Measurements from ENCODE around the gene SIK3.

The SIK3 gene

DNA sequence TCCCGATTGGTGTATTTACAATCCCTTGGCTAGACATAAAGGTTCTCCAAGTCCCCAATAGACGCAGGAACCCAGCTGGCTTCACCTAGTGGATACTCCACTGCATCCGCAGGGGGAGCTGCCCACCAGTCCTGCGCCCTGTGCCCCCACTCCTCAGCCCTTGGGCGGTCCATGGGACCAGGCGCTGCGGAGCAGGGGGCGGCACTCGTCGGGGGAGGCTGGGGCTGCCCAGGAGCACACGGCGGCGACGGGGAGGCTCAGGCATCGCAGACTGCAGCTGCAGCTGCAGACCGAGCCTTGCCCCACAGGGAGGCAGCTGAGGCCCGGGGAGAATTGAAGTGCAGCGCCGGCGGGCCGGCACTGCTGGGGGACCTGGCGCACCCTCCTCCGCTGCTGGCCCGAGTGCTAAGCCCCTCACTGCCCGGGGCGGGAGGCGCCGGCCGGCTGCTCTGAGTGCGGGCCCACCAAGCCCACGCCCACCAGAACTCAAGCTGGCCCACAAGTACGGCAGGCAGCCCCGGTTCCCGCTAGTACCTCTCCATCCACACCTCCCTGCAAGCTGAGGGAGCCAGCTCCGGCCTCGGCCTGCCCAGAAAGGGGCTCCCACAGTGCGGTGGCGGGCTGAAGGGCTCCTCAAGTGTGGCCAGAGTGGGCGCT, 12.2 kb upstream of the SIK3 start:
- no peak for DNase-seq

DNA sequence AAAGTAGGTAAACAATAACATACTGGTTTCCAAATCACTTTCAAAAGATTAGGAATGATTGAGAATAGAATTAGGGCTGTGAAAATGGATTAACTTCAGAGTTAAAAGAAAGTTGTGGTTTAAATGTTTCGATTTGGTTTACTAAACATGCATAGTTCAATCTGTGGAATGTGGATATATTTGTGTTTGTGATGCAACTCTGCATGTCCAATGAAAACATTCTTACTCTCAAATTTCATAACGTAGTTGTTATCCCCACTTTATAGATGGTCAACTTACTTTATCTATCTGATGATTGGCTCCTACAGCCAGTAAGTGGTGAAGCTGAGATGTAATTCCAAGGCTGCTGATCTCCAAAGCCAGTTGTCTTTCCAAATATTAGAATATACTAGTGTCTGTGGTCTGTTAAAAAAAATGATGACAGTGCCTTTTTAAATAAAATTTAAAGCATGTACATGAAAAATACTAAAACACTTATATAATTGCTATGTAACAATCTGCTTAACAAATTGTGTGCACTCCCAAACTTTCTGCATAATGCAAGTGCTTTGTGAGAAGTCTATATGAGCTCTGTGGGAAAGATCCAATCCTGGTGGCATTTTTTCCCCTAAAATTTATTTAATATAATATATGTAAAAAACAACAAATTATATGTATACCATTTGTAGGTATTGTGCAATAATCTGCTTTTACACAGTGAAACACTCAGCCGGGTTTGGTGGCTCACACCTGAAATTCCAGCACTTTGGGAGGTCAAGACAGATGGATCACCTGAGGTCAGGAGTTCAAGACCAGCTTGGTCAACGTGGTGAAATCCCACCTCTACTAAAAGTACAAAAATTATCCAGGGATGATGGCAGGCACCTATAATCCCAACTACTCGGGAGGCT, 9.7 kb upstream of the SIK3 start:
- peak; percentile 3 for DNase-seq

DNA sequence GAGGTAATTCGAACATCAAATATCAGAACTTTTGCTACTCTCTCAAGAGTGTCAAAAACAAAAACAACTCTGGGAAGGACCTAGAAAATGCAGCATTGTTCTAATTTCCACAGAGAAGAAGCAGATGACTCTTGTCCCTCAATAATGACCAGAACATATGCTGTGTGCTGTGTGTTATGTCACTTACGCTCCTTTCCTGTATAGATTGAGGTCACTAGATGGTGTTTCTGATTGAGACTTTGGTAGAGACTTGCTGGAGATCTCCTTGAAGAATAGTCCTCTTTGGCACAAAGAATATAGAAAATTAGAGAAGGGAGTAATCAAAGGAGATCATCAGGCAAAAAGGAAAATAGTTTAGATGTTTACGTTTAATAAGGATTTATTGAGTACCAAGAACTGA, 2.3 kb upstream of the SIK3 start:
- DNase-seq = no peak

DNA sequence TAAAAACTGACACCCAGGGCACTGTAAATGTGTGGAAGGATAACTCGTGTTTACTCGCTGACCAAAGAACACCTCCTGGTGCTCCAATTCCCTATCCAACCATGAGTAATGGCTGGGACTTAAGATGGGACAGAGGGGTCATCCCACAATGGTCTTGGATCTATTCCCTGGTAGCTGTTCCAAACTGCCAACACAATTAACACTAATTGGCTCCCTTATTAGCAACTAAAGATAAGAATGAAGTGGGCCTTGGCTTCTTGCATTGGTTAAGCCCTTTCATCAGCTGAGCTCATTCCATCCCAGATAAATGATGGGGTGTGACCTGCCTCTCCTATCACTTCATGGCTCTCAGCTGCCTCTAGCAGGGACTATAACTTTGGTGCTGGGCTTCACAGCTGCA, 1.5 kb upstream of the SIK3 start:
- DNase-seq = no peak

DNA sequence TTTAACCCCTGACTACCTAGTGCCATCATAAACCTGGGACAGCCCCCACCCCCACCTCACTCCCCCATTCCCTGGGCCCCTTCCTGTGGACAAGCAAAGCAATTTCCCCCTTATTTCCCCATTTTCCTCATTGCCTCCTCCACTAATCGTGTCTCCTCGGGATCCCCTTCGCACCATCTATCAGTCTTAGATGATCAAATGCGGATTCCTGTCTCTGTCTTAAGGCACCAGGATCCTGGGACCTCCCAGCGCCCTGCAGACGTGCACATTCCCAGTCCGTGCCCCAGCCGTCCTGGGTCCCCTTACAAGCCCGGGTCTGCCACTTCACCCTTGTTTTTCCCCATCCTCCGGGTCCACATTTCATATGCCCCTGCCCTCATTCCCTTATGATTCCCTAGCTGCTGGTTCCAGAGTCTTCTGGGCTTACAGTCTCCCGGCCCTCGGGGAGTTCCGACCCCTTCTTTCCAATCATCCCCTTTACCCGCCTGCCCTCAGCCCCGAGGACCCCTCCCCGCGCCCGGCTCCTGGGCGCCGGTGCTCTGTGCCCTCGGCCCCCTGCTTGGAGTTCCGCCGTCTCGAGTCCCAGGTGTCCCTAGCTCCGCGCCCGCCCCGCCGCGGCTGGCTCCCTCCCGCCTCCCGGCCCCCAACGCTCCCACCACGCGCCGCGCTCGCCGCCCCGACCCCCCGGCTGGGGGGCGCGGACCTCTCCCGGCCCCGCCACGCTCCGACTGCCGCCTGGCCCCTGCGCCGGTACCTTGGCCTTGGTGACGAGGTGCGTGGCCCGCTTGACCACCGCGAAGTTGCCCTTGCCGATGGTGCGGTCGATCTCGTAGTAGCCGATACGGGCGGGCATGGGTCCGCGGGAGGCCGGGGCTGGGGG, 599 bp downstream of the SIK3 start:
- DNase-seq = peak; percentile 5

DNA sequence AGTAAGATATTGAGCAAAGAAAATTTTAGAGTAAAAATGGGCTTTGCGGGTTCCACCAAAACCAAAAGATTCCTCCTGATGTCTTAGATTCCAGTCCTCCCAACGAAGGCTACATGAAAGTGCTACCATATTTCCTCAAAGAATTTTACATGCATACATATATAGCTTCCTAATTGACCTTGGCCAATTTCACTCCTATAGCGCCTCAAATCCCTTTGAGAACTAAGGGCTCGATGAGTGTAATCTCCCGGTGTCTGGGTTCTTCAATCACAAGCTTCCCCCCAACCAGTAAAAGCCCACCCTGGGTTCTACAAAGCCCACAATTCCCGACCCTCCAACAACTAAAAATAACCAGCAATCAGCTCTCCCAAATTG, 1.2 kb downstream of the SIK3 start:
- DNase-seq = no peak

DNA sequence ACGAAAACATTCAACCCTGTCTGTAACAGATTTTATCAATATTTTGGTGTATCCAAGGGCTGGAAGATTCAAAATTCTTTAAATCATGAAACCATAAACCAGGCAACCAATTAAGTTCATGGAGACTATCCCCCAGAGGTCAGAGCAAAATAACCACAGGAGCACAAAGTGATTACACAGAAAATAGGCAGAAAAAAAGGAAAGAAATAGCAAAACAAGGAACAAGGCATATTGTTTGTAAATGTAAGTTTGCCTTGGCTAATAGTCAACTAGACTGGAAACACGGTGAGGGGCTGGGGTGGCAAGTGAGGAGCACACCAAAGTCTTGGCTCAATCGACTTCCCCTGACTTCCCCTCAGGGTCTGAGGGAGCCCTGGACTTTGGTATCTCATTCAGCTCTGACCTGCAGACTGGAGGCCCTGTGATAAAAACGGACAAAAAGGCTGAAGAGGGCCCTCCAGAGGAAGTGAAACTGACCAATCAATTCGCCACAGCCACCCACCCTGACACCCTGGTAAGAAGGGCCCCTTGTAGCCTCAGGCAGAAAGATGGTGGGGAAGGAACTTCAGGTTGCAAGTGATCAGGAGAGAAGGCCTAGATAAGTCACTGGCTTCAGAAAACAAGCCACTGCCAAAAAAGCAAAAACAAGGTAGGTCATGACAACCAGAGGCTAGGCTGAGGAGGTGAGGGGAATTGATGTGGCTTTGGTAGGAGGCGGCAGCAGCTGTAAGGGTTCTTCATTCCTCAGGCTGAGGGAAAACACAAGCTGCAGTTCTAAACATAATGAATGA, 1.8 kb downstream of the SIK3 start:
- no peak for DNase-seq

DNA sequence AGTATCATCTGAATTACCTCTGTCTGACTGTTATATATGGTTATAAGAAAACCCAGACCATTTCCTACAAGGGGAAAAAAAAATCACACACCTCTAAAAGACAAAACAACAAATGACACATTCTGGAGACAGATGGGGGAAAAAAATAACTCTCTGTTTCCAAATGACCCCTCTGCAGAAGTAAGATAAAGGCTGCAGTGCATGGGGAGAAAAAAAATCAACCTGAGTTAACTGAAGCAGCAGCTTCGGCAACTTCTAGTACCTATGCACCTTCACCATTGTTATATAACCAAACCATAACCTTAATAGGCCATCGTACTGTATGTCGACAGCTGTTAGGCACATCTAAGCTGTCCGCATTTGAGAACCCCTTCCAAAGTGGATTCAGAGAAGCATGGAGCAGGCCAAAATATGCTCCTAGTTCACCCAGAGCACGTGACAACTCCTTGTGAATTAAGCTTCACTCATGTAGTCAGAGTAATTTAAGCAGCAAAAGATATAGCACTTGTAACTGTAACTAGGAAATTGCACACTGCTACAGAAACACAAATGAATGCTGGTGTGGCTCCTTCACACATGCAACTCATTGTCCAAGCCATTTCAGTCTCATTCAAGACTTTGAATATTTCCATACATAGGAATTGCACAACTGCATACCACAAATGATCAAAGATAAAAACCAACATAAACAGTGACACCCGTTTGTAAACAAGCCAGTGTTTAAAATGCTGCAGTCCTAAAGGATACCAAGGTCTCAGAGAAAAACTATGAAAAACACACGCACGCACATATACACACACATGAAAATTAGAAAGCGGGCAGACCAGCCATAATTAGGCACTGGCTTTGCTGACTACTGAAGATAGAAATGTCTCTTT, 2.7 kb downstream of the SIK3 start:
- DNase-seq = peak; percentile 60

DNA sequence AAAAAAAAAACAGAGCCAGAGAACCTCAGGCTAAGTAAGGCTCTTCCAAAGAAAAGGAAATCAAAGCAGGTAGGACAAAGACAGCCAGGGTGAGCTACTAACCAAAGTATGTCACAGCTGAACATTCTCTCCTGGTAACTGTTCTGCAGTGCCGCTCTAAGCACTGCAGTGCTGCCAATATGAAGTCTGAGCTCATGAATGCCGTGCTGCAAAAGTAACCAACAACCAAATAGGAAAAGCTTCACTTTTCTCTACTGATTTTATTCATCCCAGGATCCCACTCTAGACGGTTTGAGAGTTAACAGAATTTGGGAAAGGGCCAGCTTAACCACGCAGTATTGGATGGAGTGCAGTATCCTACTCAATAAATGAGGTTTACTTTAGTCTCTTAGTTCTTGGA, 3.5 kb downstream of the SIK3 start:
- DNase-seq = peak; percentile 44

DNA sequence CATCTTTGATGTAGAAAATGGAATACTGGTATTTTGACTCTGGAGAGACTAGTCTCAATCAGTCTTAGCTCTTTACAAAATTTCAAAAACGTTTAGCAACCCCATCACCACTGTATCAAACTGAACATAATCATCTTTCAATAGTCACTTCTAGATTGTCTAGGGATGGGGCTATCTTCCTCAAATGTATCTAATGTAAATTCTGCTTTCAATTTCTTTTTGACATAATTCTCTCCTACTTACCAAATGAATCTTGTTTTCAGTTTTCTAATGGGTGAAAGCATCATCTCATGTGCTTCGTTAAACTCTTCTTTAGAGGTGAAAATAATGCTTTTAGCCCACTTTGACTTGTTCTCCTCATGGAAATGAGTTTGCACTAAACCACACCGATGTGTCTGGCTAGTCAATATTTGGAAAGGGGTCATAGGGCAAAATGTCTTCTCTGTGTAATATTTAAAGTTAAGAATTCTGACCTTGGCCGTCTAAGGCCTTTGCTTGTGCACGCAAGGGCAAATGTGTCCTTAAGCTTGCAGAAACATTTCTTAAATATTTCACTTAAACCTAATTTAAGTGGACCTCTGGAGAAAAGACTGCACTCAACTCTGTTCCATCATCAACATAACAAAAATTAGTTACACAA, 5.2 kb downstream of the SIK3 start:
- no peak for DNase-seq

DNA sequence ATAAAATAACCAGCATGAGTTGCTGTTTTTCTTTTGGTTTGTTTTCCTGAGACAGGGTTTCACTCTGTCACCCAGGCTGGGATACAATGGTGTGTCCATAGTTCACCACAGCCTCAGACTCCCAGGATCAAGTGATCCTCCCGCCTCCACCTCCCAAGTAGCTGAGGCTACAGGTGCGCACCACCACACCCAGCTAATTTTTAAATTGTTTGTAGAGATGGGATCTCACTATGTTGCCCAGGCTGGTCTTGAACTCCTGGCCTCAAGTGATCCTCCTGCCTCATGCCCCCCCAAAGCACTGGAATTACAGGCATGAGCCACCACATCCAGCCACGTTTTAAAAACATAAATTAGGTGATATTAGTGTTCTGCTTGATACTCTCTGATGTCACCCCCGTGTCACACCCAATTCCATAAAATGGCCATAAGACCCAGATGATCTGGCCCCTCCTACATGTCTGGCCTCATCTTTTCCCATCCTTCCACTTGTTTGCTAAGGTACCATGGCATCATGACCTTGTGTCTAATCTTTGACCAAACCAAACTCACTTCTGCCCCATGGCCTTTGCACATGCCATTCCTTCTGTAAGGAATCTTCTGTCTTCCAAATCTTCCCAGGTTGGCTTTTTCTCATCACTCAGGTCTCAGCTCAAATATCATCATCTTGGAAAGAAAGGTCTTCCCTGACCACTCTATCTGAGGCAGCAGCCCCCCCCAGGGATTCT, 6.3 kb downstream of the SIK3 start:
- no peak for DNase-seq

DNA sequence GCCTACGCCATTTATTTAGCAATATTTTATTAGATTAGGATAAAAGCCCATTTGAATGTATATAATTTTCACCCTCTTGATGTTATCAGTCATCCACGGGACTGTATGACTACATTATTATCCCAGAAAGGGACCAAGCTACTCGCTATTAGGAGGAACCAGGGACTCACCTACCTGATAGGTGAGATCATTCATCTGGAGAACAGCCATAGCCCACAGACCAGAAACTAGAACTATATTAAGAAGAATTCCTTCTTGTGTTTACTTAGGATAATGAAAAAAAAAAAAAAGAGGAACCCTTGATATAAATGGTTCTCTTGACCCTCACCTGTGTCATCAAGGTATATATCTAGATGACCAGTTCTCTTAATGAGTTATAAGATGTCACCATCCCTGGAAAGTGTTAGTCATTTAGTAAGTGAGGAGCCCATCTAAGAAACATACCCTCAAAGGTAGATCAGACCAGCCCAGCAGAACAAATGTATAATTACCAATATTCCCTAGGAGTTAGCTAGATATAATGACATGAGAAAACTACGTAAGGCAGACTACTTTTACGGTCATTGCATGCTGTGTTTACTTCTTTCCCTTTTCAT, 8.0 kb downstream of the SIK3 start:
- no peak for DNase-seq

DNA sequence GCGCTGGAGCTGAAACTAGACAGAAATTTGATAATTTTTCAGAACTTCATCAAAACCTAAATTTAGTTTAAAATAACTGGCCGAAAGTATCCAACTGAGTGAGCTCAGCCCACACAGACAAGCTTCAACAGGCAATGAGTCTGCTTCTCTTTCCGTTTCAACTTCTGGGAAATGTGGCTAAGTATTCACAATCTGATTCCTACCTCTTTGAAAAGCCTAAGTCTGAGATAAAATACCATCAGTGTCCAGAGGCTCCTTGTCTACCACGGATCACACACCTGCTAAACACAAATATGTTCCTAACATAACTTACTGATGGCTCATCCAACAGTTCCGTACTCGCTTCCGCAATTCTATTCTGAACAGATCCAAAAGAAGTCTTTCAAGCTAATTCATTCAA, 8.5 kb downstream of the SIK3 start:
- DNase-seq = no peak

DNA sequence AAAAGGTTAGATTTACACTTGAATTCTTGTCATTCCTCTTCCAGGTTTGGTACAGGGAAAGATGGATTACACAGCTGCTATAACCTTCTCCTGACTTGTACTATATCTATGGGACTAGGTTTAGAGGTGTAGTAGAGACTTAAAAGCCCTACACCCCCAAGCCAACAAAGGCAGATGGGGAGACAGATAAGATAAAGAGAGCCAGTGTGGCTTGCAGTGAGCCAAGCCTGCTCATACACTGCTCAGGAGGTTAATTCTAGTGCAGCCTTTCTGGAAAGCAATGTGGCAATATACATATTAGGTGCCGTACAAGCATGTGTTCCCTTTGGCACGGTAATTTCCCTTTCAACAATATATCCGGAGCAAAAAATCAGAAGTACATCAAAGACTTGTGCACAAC, 10.8 kb downstream of the SIK3 start:
- no peak for DNase-seq

DNA sequence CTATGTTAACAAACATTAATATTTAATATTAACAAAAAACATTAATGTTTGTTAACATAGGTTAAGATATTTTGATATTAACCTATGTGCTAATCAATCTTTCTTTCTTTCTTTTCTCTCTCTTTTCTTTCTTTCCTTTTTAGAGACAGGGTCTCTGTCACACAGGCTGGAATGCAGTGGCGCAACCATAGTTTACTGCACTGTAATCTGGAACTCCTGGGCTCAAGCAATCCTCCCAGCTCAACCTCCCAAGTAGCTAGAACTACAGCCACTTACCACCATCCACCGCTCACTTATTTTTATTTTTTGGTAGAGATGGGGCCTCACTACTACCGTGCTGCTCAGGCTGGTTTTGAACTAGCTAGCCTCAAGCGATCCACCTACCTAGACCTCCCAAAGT, 13.2 kb downstream of the SIK3 start:
- DNase-seq = peak; percentile 20

DNA sequence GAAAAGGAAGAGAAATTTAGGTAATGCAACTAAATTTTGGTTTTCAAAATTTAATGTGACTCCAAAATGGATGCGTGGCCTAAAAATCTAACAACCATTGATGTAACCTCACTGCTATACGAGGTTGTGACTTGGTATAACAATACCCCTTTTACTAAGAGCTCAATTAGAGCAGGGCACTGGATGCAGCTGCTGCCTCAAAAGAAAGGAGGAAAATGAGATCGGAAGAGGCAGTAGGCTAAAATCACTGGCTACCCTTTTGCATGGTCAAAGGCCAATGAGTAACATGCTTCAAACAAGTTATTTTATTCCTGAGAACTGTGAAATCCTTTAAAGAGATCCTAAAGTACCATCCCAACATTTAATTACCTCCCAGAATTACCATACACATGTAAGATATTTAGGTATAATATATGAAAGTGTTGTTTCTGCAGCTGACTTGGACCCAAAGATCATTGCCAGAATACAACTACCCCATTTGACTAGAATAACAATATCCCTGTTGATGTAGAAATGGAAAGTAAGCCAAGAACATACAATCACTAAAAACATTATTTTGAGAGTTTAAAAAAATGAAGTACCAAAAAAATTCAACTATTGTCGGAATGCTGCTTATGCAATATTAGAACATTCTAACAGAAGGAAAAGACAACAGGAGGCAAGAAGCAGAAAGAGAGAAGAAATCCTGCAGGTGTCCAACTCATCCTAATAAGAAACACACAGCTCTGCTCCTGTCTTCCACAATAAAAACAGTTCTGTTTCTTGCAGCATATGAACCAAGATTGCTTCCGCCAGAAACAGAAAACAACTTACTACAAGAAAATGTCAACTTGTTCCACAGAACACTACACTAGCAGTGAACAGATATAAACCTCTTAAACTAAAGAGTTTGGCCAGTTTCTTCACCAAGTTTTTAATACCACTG, 15.0 kb downstream of the SIK3 start:
- DNase-seq = no peak

DNA sequence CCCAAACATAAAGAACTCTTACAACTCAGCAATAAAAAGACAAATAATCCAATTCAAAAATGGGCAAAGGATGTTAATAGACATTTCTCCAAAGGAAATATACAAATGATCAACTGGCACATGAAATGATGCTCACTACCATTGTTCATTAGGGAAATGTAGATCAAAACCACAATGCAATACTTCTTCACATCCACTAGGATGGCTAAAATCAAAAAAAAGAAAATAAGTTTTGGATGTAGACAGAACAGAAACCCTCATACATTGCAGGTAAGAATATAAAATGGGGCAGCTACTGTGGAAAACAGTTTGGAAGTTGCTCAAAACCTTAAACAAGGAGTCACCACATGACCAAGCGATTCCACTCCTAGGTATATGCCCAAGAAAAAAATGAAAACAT, 16.3 kb downstream of the SIK3 start:
- DNase-seq = no peak

DNA sequence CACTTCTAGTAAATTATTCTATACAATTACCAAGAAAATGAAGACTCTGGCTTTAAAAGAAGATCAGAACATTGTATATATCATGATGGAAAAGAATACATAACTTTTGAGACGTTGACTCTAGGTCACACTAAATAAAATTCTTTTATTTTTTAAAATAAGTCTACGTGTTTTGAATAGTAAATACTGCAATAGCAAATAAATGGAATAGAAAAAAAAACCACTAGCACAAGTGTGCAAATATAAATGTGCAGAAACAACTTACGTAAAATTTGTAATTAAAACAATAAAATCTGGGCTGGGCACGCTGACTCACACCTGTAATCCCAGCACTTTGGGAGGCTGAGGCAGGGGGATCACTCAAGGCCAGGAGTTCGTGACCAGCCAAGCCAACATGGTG, 17.9 kb downstream of the SIK3 start:
- DNase-seq = no peak
